H1 (cell line): ENCODE data around the gene ETS1. TPM values are rescaled to one million over a fixed set of nuclear protein-coding genes. Genes with fewer than 3 reads are reported as not detected.

Experiments
- CTCF ChIA-PET: fragments of 300-600 bp; sonication (Branson Sonifier 250); formaldehyde crosslinking; loops from one replicate; lab custom pipeline; 2021; ENCODE audit not compliant: partially characterized antibody; lab: Charles Lee
- POLR2A ChIA-PET: fragments of 300-600 bp; sonication (Branson Sonifier 250); formaldehyde crosslinking; loops from one replicate; lab custom pipeline; 2021; ENCODE audit warnings: inconsistent platforms; ENCODE audit not compliant: partially characterized antibody; lab: Charles Lee
- DNase-seq, 2 experiments: peaks; one replicate each; pipeline versions ENCODE4 v3.0.0 to v3.0.0-alpha.2; 2010 to 2022; ENCODE audit warnings: low spot score in 2 of 2, low read depth in 1 of 2, mixed read lengths in 1 of 2
- FAIRE-seq: peaks from 2 replicates; lab custom pipeline; 2011; peaks lifted over from hg19 to GRCh38; lab: Jason Lieb, UNC
- H2AFZ ChIP-seq: 2 replicates; pipeline ENCODE4 v1.8.1; 2012; ENCODE audit warnings: low read length, inconsistent platforms
- H2AK5ac ChIP-seq: 2 replicates; pipeline ENCODE4 v1.6.1; 2013; ENCODE audit warnings: low read depth, low read length
- H2BK120ac ChIP-seq: replicated peaks from 2 replicates; pipeline ENCODE3; 2013; ENCODE audit warnings: low read depth, low read length, inconsistent platforms
- H2BK12ac ChIP-seq: 2 replicates; pipeline ENCODE4 v1.6.1; 2013; ENCODE audit warnings: low read depth, low read length
- H2BK15ac ChIP-seq: 2 replicates; pipeline ENCODE4 v1.6.1; 2013; ENCODE audit warnings: low read length
- H2BK20ac ChIP-seq: 2 replicates; pipeline ENCODE4 v1.6.1; 2013; ENCODE audit warnings: low read length
- H2BK5ac ChIP-seq: 2 replicates; pipeline ENCODE4 v1.6.1; 2013; ENCODE audit warnings: low read depth, low read length
- H3K14ac ChIP-seq: 2 replicates; pipeline ENCODE4 v1.6.1; 2013; ENCODE audit warnings: inconsistent platforms; ENCODE audit not compliant: insufficient read length
- H3K18ac ChIP-seq: 2 replicates; pipeline ENCODE4 v1.6.1; 2013; ENCODE audit warnings: low read length; ENCODE audit errors: extremely low read depth
- H3K23ac ChIP-seq: 2 replicates; pipeline ENCODE4 v1.6.1; 2013; ENCODE audit warnings: inconsistent platforms; ENCODE audit not compliant: insufficient read length
- H3K23me2 ChIP-seq: 2 replicates; pipeline ENCODE4 v1.6.1; 2013; ENCODE audit warnings: low read depth, low read length
- H3K27ac ChIP-seq: 2 replicates; pipeline ENCODE4 v1.6.1; 2011; ENCODE audit warnings: low read depth, low read length, inconsistent platforms
- H3K27me3 ChIP-seq, 4 experiments: replicated peaks in 1 of 4; 1 replicate in 1 of 4; 2 replicates in 3 of 4; pipeline versions ENCODE4 v1.6.1 to v1.8.1; 2011 to 2013; ENCODE audit warnings: low read length in 3 of 4, mild to moderate bottlenecking in 3 of 4, inconsistent platforms in 2 of 4, mixed read lengths in 2 of 4, moderate library complexity in 1 of 4; ENCODE audit not compliant: control insufficient read depth in 3 of 4, insufficient read depth in 3 of 4; ENCODE audit errors: extremely low read depth in 1 of 4
- H3K36me3 ChIP-seq, 4 experiments: 2 replicates each; pipeline versions ENCODE4 v1.6.1 to v1.8.1; 2011 to 2013; ENCODE audit warnings: mild to moderate bottlenecking in 4 of 4, low read length in 3 of 4, moderate library complexity in 2 of 4, control low read depth in 1 of 4, inconsistent platforms in 1 of 4; ENCODE audit not compliant: insufficient read depth in 4 of 4, control insufficient read depth in 2 of 4
- H3K4ac ChIP-seq: replicated peaks from 2 replicates; pipeline ENCODE3; 2013; ENCODE audit warnings: low read length, low read depth, mixed read lengths, inconsistent platforms; ENCODE audit not compliant: insufficient read length
- H3K4me1 ChIP-seq, 4 experiments: replicated peaks in 1 of 4; 1 replicate in 1 of 4; 2 replicates in 3 of 4; pipeline versions ENCODE4 v1.6.1 to v1.8.1; 2011 to 2013; ENCODE audit warnings: low read length in 3 of 4, inconsistent platforms in 2 of 4, mixed read lengths in 1 of 4; ENCODE audit not compliant: insufficient read depth in 4 of 4, control insufficient read depth in 3 of 4
- H3K4me2 ChIP-seq, 2 experiments: 2 replicates each; pipeline versions ENCODE4 v1.6.1 to v1.8.1; 2011 to 2013; ENCODE audit warnings: low read depth in 2 of 2, low read length in 2 of 2, control low read depth in 1 of 2, inconsistent platforms in 1 of 2, mild to moderate bottlenecking in 1 of 2; ENCODE audit not compliant: insufficient read depth in 1 of 2
- H3K4me3 ChIP-seq, 4 experiments: fragments of 200-600, 300-600 bp in 1 of 4; sonication (generic), shearing (Covaris generic), sonication (Bioruptor Twin) in 1 of 4; 2 replicates each; pipeline versions ENCODE4 v1.5.1 to v1.8.1; 2011 to 2016; ENCODE audit warnings: low read length in 4 of 4, low read depth in 3 of 4, control low read depth in 2 of 4, inconsistent platforms in 2 of 4, mild to moderate bottlenecking in 2 of 4, mixed read lengths in 1 of 4, moderate library complexity in 1 of 4; ENCODE audit not compliant: insufficient read depth in 2 of 4; ENCODE audit errors: extremely low read depth in 1 of 4
- H3K56ac ChIP-seq: replicated peaks from 2 replicates; pipeline ENCODE3; 2013; ENCODE audit warnings: low read depth, mild to moderate bottlenecking, mixed read lengths, low read length, inconsistent platforms; ENCODE audit not compliant: insufficient read length
- H3K79me1 ChIP-seq: 2 replicates; pipeline ENCODE4 v1.6.1; 2013; ENCODE audit warnings: low read depth, low read length, control low read depth
- H3K79me2 ChIP-seq, 2 experiments: 2 replicates each; pipeline versions ENCODE4 v1.6.1 to v1.8.1; 2012 to 2013; ENCODE audit warnings: low read length in 2 of 2, mild to moderate bottlenecking in 2 of 2, inconsistent platforms in 1 of 2; ENCODE audit not compliant: insufficient read depth in 2 of 2, control insufficient read depth in 1 of 2
- H3K9ac ChIP-seq, 4 experiments: replicated peaks in 1 of 4; 1 replicate in 1 of 4; 2 replicates in 3 of 4; pipeline versions ENCODE4 v1.6.1 to v1.8.1; 2011 to 2013; ENCODE audit warnings: low read depth in 3 of 4, low read length in 3 of 4, control low read depth in 2 of 4, mild to moderate bottlenecking in 2 of 4, moderate library complexity in 2 of 4, inconsistent platforms in 1 of 4; ENCODE audit errors: extremely low read depth in 1 of 4
- H3K9me3 ChIP-seq, 2 experiments: 2 replicates each; pipeline versions ENCODE4 v1.6.1 to v1.8.1; 2012 to 2013; ENCODE audit warnings: mild to moderate bottlenecking in 2 of 2, moderate library complexity in 2 of 2, control low read depth in 1 of 2, inconsistent platforms in 1 of 2, low read depth in 1 of 2, low read length in 1 of 2, mixed read lengths in 1 of 2; ENCODE audit not compliant: insufficient read depth in 2 of 2
- H4K20me1 ChIP-seq, 2 experiments: replicated peaks in 1 of 2; 2 replicates each; pipeline versions ENCODE3 to v1.8.1; 2011 to 2013; ENCODE audit warnings: inconsistent platforms in 2 of 2, low read length in 2 of 2, mild to moderate bottlenecking in 1 of 2; ENCODE audit not compliant: insufficient read depth in 2 of 2, control insufficient read depth in 1 of 2
- H4K5ac ChIP-seq: 2 replicates; pipeline ENCODE4 v1.6.1; 2013; ENCODE audit warnings: low read length, low read depth, mixed read lengths, inconsistent platforms; ENCODE audit not compliant: insufficient read length
- H4K8ac ChIP-seq: 2 replicates; pipeline ENCODE4 v1.8.0; 2013; ENCODE audit warnings: mild to moderate bottlenecking, moderate library complexity, low read length, inconsistent platforms; ENCODE audit not compliant: insufficient read depth; ENCODE audit errors: extremely low read depth
- H4K91ac ChIP-seq: replicated peaks from 2 replicates; pipeline ENCODE3; 2013; ENCODE audit warnings: low read length, mixed read lengths, inconsistent platforms; ENCODE audit not compliant: insufficient read length
- BCL11A ChIP-seq, 2 experiments: IDR thresholded peaks; one replicate each; pipeline ENCODE4 v1.6.1; 2011; ENCODE audit warnings: low read depth in 2 of 2, low read length in 2 of 2, mild to moderate bottlenecking in 2 of 2
- CBX8 ChIP-seq: fragments of 300-800, 300-1000 bp; sonication (generic); IDR thresholded peaks from 2 replicates; pipeline ENCODE4 v1.7.1; 2016; ENCODE audit warnings: low read depth, low read length, borderline replicate concordance
- HDAC6 ChIP-seq: IDR thresholded peaks from one replicate; pipeline ENCODE4 v1.7.1; 2012; ENCODE audit warnings: low read depth, mild to moderate bottlenecking, inconsistent platforms, low read length, moderate library complexity
- KDM1A ChIP-seq: fragments of 200-600, 300-600 bp; sonication (generic); IDR thresholded peaks from 2 replicates; pipeline ENCODE4 v1.7.1; 2016; ENCODE audit warnings: mild to moderate bottlenecking, low read length, borderline replicate concordance
- POU5F1 ChIP-seq: IDR thresholded peaks from 2 replicates; pipeline ENCODE4 v1.6.1; 2011; ENCODE audit warnings: low read depth, mild to moderate bottlenecking, low read length, moderate library complexity
- SP1 ChIP-seq: IDR thresholded peaks from 2 replicates; pipeline ENCODE4 v1.6.1; 2011; ENCODE audit warnings: low read depth, low read length
- YY1 ChIP-seq: IDR thresholded peaks from 2 replicates; pipeline ENCODE4 v1.6.1; 2011; ENCODE audit warnings: low read depth, mild to moderate bottlenecking, low read length
- WGBS, 2 experiments: shearing (Covaris generic) in 1 of 2; methylation state at CpG; one replicate each; pipeline versions ENCODE4 v1.1.6 to v1.1.7; 2013 to 2015; ENCODE audit warnings: low lambda C conversion rate in 2 of 2, mixed read lengths in 2 of 2, inconsistent platforms in 1 of 2, low coverage in 1 of 2, missing lambda C conversion rate in 1 of 2; ENCODE audit not compliant: insufficient replicate concordance in 2 of 2, insufficient coverage in 1 of 2, insufficient read length in 1 of 2; ENCODE audit errors: extremely low coverage in 1 of 2, missing lambda C conversion rate in 1 of 2; 5-methylcytosine and 5-hydroxymethylcytosine counted together
- polyA plus RNA-seq, 7 experiments: library from polyadenylated mRNA; depleted of rRNA in 3 of 7; stranded (reverse) in 5 of 7; unstranded in 2 of 7; fragments of >200 nt in 5 of 7; fragments of 200-250 nt in 2 of 7; gene quantifications; 1 replicate in 5 of 7; 2 replicates in 1 of 7; 4 replicates in 1 of 7; pipeline versions ENCODE4 v1.2.1 to v1.2.3, GENCODE V29; 2011 to 2013; ENCODE audit warnings: missing spikeins in 2 of 7, mixed read lengths in 2 of 7
- total RNA-seq: library from RNA; stranded (reverse); fragmentation: NEBNext Ultra II Directional; extraction: Animal tissue kit (Norgen Biotek cat#: 25700); gene quantifications from 2 replicates; pipeline ENCODE4 v1.2.1, GENCODE V29; 2021
- TF ChIP-seq, protein P1 (sequence below): IDR thresholded peaks from 2 replicates; pipeline ENCODE4 v1.6.1; 2012; ENCODE audit warnings: low read length, inconsistent platforms
- TF ChIP-seq, protein P2 (sequence below): IDR thresholded peaks from 2 replicates; pipeline ENCODE4 v1.6.1; 2012; ENCODE audit warnings: inconsistent platforms

ETS1 gene
- total and polyA plus RNA-seq, 2 of the 8 experiments (the other 6 are each of a cell fraction or from before 2014, with no cell fraction given), result 10.0 to 35.3 TPM

DNA sequence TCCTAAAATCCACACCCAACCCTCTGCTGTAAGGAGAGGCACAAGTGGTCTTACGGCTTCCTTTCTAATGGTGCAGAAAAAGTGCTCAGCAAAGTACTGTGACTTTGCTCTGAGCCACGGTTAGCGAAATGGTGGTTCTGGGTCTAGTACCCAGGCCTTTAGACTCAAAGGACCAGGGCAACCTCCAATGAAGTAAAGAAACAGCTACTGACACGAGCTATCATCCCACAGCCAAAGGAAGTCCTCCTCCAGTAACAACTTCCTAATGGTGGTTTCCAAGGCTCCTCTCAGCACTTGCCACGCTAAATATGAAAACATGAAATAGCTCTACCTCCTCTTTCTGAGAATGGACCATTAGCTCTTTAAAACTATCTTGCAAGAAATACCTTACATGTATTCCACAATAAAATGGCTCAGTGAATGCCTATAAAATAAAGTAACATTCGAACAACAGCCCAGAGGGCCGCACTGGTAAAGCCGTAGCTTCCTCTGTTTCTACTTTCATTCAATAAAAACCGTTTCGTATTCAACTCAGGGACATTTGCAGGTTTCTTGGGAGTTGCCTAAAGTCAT, 122.4 kb downstream of the ETS1 start:
- no peak overlapping the region for H3K23ac ChIP-seq
- no peak overlapping the region for H3K9ac ChIP-seq
- ChIA-PET POLR2A (no interaction called here), CTCF (interaction anchor here (0.5 to 2.0 kb wide), 5 partner anchors 8 to 165 kb away, joined by 3 to 5 read pairs (median 3); no protein-coding TSS in a partner anchor)
- H2AFZ ChIP-seq, result no peak overlapping the region
- H3K9me3 ChIP-seq, result no peaks in the 10 kb centered on the region
- peaks cover 0 to 4% (median 0%) of the 10 kb centered on the region in 4 experiments; a peak in 2 of 8 replicates for H3K36me3 ChIP-seq
- DNase-seq (no peak), FAIRE-seq (no peak)
- H3K23me2 ChIP-seq, result no peaks in the 10 kb centered on the region; the same call in 1 of the 2 replicates
- H3K4ac ChIP-seq, result no peak overlapping the region
- H2BK20ac ChIP-seq, result no peak overlapping the region
- H2BK5ac ChIP-seq, result no peak overlapping the region
- WGBS, 2 experiments, result 92% methylated on average over 10 of the region's 10 CpGs; no CpG with 5 or more reads in 1 of the 2 experiments
- no peaks in the 10 kb centered on the region for H4K20me1 ChIP-seq
- no peak overlapping the region for H2AK5ac ChIP-seq
- no peak overlapping the region for H4K91ac ChIP-seq
- H3K14ac ChIP-seq, result no peak overlapping the region
- H3K27me3 ChIP-seq, result no peaks in the 10 kb centered on the region
- no peak overlapping the region for H2BK12ac ChIP-seq
- H3K79me2 ChIP-seq, result no peaks in the 10 kb centered on the region
- no peaks in the 10 kb centered on the region for H3K4me1 ChIP-seq
- no peak overlapping the region for H3K4me3 ChIP-seq
- H3K56ac ChIP-seq, result no peak overlapping the region
- TF ChIP-seq SP1 (no peak), POU5F1 (no peak), BCL11A (IDR thresholded peaks at IDR 0.05; ENCODE audit: low read depth in 2 of 2, low read length in 2 of 2) (no peak), KDM1A (no peak), HDAC6 (no peak), YY1 (no peak), CBX8 (no peak)
- TF ChIP-seq, protein P1, sequence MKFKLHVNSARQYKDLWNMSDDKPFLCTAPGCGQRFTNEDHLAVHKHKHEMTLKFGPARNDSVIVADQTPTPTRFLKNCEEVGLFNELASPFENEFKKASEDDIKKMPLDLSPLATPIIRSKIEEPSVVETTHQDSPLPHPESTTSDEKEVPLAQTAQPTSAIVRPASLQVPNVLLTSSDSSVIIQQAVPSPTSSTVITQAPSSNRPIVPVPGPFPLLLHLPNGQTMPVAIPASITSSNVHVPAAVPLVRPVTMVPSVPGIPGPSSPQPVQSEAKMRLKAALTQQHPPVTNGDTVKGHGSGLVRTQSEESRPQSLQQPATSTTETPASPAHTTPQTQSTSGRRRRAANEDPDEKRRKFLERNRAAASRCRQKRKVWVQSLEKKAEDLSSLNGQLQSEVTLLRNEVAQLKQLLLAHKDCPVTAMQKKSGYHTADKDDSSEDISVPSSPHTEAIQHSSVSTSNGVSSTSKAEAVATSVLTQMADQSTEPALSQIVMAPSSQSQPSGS, result no peak
- TF ChIP-seq, protein P2, sequence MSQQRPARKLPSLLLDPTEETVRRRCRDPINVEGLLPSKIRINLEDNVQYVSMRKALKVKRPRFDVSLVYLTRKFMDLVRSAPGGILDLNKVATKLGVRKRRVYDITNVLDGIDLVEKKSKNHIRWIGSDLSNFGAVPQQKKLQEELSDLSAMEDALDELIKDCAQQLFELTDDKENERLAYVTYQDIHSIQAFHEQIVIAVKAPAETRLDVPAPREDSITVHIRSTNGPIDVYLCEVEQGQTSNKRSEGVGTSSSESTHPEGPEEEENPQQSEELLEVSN, result no peak
- no peak overlapping the region for H3K18ac ChIP-seq
- H3K27ac ChIP-seq, result no peak overlapping the region
- H3K79me1 ChIP-seq, result no peaks in the 10 kb centered on the region
- no peak overlapping the region for H4K8ac ChIP-seq
- no peak overlapping the region for H2BK15ac ChIP-seq
- no peak overlapping the region for H4K5ac ChIP-seq
- no peak overlapping the region for H2BK120ac ChIP-seq
- no peak overlapping the region for H3K4me2 ChIP-seq
